SK-N-SH treated with all-trans-retinoic acid at 6 μM for 48 hours (cell line): Measurements from ENCODE around the gene ARID1B.
A peak's percentile ranks its signal among the peaks of the same experiment; 100 is the strongest.

Source experiments
- ATAC-seq: fragments of 200-7000 bp; cut with Tn5 transposase; 3 replicates; pipeline ENCODE4 v1.9.1; 2020; ENCODE audit warnings: mild to moderate bottlenecking, moderate library complexity
- BACH2 ChIP-seq: fragments of 250-450 bp; sonication (Bioruptor Pico); IDR thresholded peaks from 2 replicates; pipeline ENCODE4 v1.9.0; 2021; ENCODE audit warnings: mild to moderate bottlenecking, borderline replicate concordance
- CSDC2 ChIP-seq: fragments of 250-450 bp; sonication (Bioruptor Pico); IDR thresholded peaks from 2 replicates; pipeline ENCODE4 v1.5.0; 2020; ENCODE audit warnings: mild to moderate bottlenecking, moderate library complexity
- ESRRG ChIP-seq: fragments of 250-450 bp; sonication (Bioruptor Pico); IDR thresholded peaks from 2 replicates; pipeline ENCODE4 v1.6.1; 2021; ENCODE audit warnings: mild to moderate bottlenecking
- ISL1 ChIP-seq: fragments of 250-450 bp; sonication (Bioruptor Pico); IDR thresholded peaks from 2 replicates; pipeline ENCODE4 v2.1.2; 2022; ENCODE audit warnings: mild to moderate bottlenecking, moderate library complexity
- OSR1 ChIP-seq: fragments of 250-450 bp; sonication (Bioruptor Pico); IDR thresholded peaks from 2 replicates; pipeline ENCODE4 v1.8.0; 2022; ENCODE audit warnings: moderate library complexity, mild to moderate bottlenecking, inconsistent platforms
- PATZ1 ChIP-seq: fragments of 250-450 bp; sonication (Bioruptor Pico); IDR thresholded peaks from 2 replicates; pipeline ENCODE4 v1.8.0; 2020; ENCODE audit warnings: mild to moderate bottlenecking, moderate library complexity, borderline replicate concordance
- POU6F1 ChIP-seq: fragments of 250-450 bp; sonication (Bioruptor Pico); IDR thresholded peaks from 2 replicates; pipeline ENCODE4 v1.8.0; 2021; ENCODE audit warnings: low read depth, mild to moderate bottlenecking, moderate library complexity, borderline replicate concordance
- PPARA ChIP-seq: fragments of 250-450 bp; sonication (Bioruptor Pico); IDR thresholded peaks from 2 replicates; pipeline ENCODE4 v1.5.0; 2020; ENCODE audit warnings: mild to moderate bottlenecking, borderline replicate concordance
- RARB ChIP-seq: fragments of 250-450 bp; sonication (Bioruptor Pico); IDR thresholded peaks from 2 replicates; pipeline ENCODE4 v1.8.0; 2021; ENCODE audit warnings: mild to moderate bottlenecking, moderate library complexity
- SNAI2 ChIP-seq: fragments of 250-450 bp; sonication (Bioruptor Pico); IDR thresholded peaks from 2 replicates; pipeline ENCODE4 v1.5.0; 2020; ENCODE audit warnings: mild to moderate bottlenecking, moderate library complexity
- TOX ChIP-seq: fragments of 250-450 bp; sonication (Bioruptor Pico); IDR thresholded peaks from 2 replicates; pipeline ENCODE4 v1.8.0; 2021; ENCODE audit warnings: mild to moderate bottlenecking, moderate library complexity, borderline replicate concordance
- ZC3H10 ChIP-seq: fragments of 250-450 bp; sonication (Bioruptor Pico); IDR thresholded peaks from 2 replicates; pipeline ENCODE4 v1.5.1; 2021; ENCODE audit warnings: mild to moderate bottlenecking, moderate library complexity
- ZFP3 ChIP-seq: fragments of 250-450 bp; sonication (Bioruptor Pico); IDR thresholded peaks from 2 replicates; pipeline ENCODE4 v1.5.0; 2020; ENCODE audit warnings: mild to moderate bottlenecking, moderate library complexity
- ZFP30 ChIP-seq: fragments of 450-650 bp; formaldehyde crosslinking; IDR thresholded peaks from 2 replicates; pipeline ENCODE4 v1.5.0; 2022; ENCODE audit warnings: mild to moderate bottlenecking, moderate library complexity
- ZNF565 ChIP-seq: fragments of 450-650 bp; formaldehyde crosslinking; conservative IDR thresholded peaks from 2 replicates; pipeline ENCODE4 v1.5.0; 2020; ENCODE audit warnings: low read depth, mild to moderate bottlenecking, moderate library complexity
- ZNF70 ChIP-seq: fragments of 450-650 bp; formaldehyde crosslinking; IDR thresholded peaks from 2 replicates; pipeline ENCODE4 v1.5.0; 2020; ENCODE audit warnings: mild to moderate bottlenecking, moderate library complexity
- TF ChIP-seq, protein P1 (sequence below): fragments of 250-450 bp; sonication (Bioruptor Pico); IDR thresholded peaks from 2 replicates; pipeline ENCODE4 v1.5.0; 2020; ENCODE audit warnings: mild to moderate bottlenecking, moderate library complexity
- TF ChIP-seq, protein P2 (sequence below): fragments of 250-450 bp; sonication (Bioruptor Pico); IDR thresholded peaks from 2 replicates; pipeline ENCODE4 v1.5.1; 2021; ENCODE audit warnings: mild to moderate bottlenecking, moderate library complexity

ARID1B gene

GRCh38 chr6:157107571-157107914 lies 330.4 kb downstream of the ARID1B start (continued):
- TF ChIP-seq, protein P1, sequence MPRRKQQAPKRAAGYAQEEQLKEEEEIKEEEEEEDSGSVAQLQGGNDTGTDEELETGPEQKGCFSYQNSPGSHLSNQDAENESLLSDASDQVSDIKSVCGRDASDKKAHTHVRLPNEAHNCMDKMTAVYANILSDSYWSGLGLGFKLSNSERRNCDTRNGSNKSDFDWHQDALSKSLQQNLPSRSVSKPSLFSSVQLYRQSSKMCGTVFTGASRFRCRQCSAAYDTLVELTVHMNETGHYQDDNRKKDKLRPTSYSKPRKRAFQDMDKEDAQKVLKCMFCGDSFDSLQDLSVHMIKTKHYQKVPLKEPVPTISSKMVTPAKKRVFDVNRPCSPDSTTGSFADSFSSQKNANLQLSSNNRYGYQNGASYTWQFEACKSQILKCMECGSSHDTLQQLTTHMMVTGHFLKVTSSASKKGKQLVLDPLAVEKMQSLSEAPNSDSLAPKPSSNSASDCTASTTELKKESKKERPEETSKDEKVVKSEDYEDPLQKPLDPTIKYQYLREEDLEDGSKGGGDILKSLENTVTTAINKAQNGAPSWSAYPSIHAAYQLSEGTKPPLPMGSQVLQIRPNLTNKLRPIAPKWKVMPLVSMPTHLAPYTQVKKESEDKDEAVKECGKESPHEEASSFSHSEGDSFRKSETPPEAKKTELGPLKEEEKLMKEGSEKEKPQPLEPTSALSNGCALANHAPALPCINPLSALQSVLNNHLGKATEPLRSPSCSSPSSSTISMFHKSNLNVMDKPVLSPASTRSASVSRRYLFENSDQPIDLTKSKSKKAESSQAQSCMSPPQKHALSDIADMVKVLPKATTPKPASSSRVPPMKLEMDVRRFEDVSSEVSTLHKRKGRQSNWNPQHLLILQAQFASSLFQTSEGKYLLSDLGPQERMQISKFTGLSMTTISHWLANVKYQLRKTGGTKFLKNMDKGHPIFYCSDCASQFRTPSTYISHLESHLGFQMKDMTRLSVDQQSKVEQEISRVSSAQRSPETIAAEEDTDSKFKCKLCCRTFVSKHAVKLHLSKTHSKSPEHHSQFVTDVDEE (CRISPR knock-in tag): no peak
- no peak for TF ChIP-seq BACH2 (CRISPR knock-in tag)
- no peak for TF ChIP-seq ZNF565 (CRISPR knock-in tag)

GRCh38 chr6:157107915-157108651 lies 330.9 kb downstream of the ARID1B start:
- peak; percentile 73 for TF ChIP-seq ISL1 (CRISPR knock-in tag)
- TF ChIP-seq ZNF70: no peak
- TF ChIP-seq ZC3H10: peak; percentile 34; the same call in 1 of the 2 replicates
- peak; percentile 87 for ATAC-seq

DNA sequence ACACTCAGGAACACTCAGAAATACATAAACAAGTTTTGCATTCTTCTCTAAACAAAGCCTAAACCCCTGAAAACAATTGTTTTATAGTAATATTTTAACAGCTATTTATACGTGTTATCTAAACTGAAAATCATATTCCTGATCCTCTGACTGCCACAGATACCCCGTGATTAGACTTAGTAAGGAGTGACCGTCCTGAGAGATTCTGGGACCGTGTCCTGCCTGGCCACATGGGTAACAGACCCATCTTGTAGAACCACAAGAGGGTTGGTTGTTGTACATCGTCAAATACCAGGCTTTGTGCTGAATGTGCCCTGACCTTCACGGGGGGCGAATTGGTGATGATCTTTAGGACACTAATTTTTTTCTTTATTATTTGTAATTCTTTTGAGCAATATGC lies 331.7 kb downstream of the ARID1B start:
- no peak for TF ChIP-seq ZFP30 (CRISPR knock-in tag)
- no peak for TF ChIP-seq ZNF70
- TF ChIP-seq SNAI2: no peak
- TF ChIP-seq ZC3H10: no peak
- TF ChIP-seq ESRRG (CRISPR knock-in tag): no peak
- TF ChIP-seq ZNF565 (CRISPR knock-in tag): no peak
- TF ChIP-seq ISL1 (CRISPR knock-in tag): no peak
- TF ChIP-seq, protein P1 (CRISPR knock-in tag): no peak
- TF ChIP-seq, all 23 proteins: peak for 0
- ATAC-seq: peak; percentile 5; the same call in 1 of the 3 replicates

DNA sequence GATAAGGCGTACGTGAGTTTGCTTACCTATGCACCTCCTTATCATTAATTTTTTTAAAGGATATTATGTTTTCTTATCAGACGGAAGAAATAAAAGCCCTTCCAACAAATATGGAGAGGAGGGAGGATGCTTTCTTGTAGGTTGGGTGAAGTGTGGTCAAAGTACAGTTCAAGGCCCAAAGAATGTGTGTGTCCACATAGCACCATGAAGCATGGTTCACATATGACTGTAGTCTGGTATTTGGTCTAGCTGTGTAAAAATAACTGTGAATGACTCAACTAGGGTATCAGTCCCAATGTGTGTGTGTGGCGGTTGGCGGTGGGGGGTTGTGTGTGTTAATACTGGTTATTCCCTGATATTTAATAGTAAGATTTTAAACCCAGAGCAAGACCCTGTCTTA lies 333.4 kb downstream of the ARID1B start:
- TF ChIP-seq ZC3H10 (no peak), ISL1 (CRISPR knock-in tag) (no peak), PPARA (no peak), RARB (CRISPR knock-in tag) (no peak), SNAI2 (no peak), ESRRG (CRISPR knock-in tag) (no peak), ZNF70 (no peak), OSR1 (CRISPR knock-in tag) (no peak), ZFP30 (CRISPR knock-in tag) (no peak), ZFP3 (CRISPR knock-in tag) (no peak), CSDC2 (CRISPR knock-in tag) (no peak)
- TF ChIP-seq, protein P2, sequence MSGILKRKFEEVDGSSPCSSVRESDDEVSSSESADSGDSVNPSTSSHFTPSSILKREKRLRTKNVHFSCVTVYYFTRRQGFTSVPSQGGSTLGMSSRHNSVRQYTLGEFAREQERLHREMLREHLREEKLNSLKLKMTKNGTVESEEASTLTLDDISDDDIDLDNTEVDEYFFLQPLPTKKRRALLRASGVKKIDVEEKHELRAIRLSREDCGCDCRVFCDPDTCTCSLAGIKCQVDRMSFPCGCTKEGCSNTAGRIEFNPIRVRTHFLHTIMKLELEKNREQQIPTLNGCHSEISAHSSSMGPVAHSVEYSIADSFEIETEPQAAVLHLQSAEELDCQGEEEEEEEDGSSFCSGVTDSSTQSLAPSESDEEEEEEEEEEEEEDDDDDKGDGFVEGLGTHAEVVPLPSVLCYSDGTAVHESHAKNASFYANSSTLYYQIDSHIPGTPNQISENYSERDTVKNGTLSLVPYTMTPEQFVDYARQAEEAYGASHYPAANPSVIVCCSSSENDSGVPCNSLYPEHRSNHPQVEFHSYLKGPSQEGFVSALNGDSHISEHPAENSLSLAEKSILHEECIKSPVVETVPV (CRISPR knock-in tag): no peak
- ATAC-seq: no peak

DNA sequence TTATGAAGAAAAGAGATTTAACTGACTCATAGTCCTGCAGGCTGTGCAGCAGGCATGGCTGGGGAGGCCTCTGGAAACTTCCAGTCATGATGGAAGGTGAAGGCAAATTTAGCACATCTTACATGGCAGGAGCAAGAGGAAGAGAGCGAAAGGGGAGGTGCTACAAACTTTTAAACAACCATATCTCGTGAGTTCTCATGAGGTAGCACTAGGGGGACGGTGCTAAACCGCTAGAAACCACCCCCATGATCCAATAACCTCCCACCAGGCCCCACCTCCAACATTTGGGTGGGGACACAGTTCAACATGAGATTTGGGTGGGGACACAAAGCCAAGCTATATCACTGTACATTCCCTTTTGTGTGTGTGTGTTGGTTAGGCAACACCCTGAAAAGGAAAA lies 336.2 kb downstream of the ARID1B start:
- ATAC-seq: no peak
- TF ChIP-seq ZNF70 (no peak), BACH2 (CRISPR knock-in tag) (no peak), PPARA (no peak), ZNF565 (CRISPR knock-in tag) (no peak), TOX (CRISPR knock-in tag) (no peak), CSDC2 (CRISPR knock-in tag) (no peak), ZFP3 (CRISPR knock-in tag) (no peak), PATZ1 (no peak), RARB (CRISPR knock-in tag) (no peak), ZC3H10 (no peak), ZFP30 (CRISPR knock-in tag) (no peak), POU6F1 (no peak), SNAI2 (no peak)
- TF ChIP-seq, protein P1 (CRISPR knock-in tag): no peak
